Activated CD8-positive, alpha-beta memory T cell treated with anti-CD3 and anti-CD28 coated beads, Interleukin-2, amount 50 U/mL, for 24 hours (primary cell): Measurements from ENCODE around the gene RAB4A.
"Not testable (repeated sequence)": the region's sequence is repeated elsewhere in the genome, so short reads cannot be mapped to it uniquely, and the experiment has no call there.

Experiments
- DNase-seq: peaks from one replicate; pipeline ENCODE4 v3.0.0-alpha.2; 2020; ENCODE audit errors: extremely low read depth

Gene RAB4A

DNA sequence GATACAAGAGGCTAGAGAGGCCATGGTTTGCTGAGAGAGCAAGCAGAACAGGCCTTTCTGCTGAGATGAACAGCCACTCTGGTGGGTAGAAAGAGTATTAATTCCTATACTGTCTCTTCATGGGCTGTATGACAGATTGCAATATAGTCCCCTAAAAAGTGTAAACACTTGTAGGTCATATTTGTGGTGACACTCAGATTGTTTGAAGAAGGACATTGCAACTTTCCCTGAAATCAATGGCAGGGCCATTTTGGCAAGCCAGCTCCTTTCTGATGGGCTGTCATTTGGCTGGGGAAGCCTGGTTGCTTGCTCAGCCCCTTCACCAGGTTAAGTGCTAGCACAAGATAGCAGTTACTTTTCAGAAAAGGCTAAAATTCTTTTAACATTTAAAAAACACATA, 27.5 kb downstream of the RAB4A start:
- no peak for DNase-seq

DNA sequence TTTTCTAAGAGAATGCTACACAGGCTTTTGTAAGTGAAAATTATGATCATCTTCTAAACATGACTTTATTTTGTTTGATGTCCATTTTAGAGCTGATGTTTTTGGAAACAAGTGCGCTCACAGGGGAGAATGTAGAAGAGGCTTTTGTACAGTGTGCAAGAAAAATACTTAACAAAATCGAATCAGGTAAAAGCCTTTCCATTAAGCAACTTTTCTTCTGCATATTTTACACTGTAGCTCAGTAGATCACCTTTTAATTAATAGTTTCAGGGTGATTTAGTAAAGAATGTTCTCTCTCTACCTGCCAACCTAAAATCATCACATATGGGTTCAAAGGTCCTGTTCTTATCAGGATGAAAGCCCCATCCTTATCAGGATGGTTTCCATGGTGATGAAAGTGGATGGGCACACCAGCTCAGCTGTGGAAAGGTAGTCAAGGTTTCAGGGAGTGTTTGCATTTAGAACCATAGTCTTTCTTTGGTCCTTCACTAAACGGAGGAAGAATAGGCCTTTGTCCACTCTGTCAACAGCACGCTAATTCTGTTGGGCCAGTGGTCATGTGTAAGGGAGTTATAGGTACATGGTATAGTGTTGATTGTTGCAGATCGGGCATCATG, 28.1 kb downstream of the RAB4A start:
- DNase-seq: no peak

DNA sequence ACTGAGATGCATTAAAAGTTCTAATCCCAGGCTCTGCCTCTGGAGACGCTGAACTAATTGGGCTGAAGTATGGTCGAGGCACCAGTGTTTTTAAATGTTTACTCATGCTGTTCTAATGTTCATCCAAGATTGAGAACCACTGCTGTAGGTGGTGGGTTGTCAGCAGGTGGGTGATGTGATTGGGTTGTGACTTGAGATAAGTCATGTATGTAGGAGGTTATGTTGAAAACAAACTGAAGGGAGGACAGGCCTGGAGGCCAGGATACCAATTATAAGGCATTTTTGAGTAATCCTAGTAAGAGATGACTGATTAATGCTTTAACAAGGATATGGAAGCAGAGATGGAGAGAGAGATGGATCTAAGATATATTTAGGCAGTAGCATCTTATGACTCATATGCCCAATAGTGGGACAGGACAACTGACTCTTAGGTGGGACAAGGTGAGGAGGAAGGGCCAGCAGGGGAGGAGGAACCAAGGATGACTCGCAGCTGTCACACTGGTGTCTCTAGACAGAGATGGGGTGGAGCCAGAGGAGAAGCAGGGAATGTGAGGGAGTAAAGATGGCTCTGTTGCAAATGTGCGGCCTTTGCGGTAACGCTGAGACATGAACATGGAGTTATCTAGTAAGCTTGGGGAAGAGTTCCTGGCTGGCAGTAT, 29.3 kb downstream of the RAB4A start:
- no peak for DNase-seq

DNA sequence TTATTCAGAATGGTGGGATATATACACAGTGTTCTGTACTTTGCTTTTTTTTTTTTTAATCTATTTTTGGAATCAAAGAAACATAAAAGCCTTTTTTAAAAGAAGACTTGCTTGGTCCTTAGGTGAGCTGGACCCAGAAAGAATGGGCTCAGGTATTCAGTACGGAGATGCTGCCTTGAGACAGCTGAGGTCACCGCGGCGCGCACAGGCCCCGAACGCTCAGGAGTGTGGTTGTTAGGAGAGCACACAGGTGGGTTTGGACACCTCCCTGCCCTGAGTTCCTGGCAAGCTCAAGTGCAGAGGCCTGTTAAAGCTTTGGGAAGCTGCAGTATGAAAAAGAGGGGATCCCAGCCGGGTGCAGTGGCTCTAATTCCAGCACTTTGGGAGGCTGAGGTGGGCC, 31.8 kb downstream of the RAB4A start:
- DNase-seq: no peak

DNA sequence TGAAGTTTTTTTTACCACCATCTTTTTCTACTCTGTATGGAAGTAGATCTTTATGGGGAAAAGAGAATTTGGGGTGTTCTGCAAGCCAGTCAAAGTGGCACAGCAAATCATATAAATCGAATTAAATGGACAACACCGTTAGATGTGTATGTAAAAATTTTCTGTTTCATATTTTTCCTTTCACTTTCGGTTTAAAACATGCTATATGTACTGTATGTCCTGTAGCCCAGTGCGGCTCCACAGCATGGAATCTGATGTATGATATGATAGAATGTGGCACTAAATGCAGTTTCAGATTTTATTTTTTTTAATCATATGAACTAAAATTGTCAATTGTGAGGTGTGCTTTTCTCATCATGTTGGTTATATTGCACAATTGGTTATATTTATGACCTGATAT, 32.9 kb downstream of the RAB4A start:
- DNase-seq: no peak

DNA sequence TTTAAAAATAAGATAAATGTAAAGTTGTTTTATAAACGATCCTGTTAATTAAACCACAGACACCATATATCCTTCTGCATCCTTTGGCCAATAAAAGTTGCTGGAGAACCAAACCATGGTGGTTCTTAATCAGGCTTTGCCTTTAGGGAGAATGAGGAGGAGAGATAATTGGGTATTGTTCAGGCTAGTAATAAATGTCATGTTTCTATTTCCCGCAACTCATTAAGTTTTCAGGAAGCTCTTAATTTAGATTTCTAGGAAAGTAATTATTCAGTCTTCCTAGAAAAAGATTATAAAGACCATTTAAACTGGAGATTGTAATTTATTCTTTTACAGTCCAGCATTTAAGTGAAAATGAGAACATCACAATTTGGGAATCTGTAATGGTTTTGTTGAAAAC, 34.5 kb downstream of the RAB4A start:
- DNase-seq: no peak

DNA sequence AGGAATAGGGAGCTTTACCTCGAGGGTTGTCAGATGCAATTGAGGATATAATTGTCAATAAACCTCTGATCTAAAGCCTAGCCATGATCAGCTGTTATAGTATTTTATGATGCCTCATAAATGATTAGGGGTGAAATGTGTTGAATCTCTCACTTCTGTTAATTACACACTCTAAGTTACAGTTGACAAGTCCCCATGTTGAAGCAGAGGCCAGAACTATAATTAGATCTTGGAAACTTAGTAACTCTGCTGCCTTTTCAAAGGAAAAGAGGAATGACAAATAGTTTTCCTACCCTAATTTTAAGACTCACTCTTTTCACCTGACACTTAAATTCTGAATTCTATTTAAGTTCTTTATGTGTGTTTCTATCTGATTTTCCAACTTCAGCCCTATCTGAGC, 38.2 kb downstream of the RAB4A start:
- DNase-seq: no peak

DNA sequence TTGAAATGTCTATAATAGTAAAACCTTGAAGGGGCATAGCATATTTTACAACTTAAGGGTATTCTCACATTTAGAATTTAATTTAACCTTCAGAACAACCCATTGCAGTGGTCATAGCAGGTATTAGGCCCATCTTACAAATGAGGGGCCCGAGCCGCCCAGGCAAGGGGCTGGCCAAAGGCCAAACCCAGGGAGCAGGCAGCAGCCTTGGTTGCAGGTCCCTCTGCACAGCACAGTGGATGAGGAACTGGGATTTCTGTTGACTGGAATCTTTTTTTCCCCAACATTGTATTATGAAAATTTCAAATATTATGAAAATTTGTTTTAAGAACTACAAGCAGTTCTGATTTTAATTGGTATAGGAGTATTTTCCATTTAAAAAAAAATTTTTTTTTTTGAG, 38.8 kb downstream of the RAB4A start:
- no peak for DNase-seq

DNA sequence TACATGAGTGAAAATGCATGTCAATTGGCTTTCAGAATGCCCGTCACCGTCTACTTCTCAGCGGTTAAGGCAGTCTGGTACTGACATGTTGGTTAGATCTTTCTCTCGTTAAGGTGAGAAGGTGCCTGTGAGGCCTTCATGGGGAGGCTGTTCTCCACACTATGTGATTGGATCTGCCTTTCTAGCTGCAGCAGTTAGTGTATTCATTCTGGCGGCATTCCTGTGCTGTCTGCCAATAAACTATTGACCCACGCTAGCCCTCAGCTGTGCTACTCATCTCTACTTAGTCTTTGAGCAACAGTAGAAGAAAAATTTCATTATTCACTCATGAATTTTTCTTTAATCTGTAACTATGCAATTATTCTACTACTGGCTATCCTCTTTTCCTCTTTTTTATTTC, 39.9 kb downstream of the RAB4A start:
- DNase-seq: no peak

DNA sequence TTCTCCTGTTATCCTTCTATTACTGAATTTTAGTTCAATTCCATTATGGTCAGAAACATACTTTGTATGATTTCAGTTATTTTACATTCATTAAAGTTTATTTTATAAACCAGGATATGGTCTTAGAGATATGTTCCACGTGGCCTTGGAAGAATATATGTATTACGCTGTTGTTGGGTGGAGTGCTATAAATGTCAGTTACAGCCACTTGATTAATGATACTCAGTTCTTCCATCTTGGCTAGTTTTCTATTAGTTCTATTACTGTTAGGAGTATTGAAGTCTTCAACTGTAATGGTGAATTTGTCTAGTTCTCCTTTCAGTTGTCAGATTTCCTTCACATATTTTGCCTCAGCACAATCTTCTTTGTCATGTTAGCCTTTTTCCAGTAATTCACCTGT, 45.3 kb downstream of the RAB4A start:
- DNase-seq: no peak

DNA sequence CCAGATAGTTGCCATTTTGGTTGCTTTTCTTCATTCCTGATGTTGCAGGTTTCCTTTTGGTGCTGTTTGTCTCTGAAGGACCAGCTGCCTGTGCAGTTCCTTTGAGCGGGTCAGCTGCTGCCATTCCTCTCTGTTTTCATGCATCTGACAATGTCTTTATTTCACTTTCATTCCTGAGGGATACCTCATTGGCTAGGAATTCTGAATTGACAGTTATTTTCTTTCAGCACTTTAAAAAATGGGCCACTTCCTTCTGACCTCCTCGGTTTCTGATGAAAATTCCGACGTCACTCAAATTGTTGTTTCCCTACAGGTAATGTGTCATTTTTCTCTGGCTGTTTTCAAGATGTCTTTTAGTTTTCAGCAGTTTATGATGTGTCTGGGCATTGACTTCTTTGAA, 47.1 kb downstream of the RAB4A start:
- DNase-seq: no peak

DNA sequence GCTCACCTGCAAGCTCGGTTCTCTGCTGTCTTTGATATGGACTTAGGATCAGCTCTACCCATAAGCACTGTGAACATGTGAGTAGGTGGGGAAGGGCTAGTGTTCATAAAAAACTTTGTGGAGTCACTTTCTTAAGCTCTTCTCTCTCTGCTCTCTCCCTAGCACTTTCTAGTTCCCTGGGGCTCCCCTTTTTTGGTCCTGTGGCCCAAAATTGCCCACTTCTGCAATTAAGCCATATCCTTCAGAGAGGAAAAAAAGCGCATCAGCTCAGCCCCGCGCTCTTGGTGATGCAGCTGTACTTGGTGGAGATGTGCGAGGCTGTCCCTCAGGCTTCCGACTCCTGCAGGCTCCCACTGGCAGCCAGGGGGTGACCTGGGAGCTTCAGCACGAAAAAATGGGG, 48.6 kb downstream of the RAB4A start:
- no peak for DNase-seq

DNA sequence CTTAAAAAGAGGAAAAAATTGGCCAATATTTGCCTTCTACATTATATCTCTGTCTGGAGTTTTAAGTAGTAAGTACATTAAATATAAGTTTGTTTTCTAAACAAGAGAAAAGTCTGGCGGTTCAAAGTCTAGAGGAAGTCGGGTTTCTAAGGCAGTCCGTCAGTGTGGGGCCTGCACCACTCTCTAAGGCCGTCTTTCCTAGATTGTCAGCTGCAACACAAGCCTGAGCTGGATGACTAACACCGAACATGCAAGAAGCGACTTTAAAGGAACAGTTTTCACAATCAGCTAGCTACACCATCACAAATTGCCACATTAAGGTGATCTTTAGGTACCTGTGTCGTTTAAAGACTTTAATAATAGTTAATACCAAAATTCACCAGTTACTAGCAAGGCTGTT, 52.3 kb downstream of the RAB4A start:
- no peak for DNase-seq

DNA sequence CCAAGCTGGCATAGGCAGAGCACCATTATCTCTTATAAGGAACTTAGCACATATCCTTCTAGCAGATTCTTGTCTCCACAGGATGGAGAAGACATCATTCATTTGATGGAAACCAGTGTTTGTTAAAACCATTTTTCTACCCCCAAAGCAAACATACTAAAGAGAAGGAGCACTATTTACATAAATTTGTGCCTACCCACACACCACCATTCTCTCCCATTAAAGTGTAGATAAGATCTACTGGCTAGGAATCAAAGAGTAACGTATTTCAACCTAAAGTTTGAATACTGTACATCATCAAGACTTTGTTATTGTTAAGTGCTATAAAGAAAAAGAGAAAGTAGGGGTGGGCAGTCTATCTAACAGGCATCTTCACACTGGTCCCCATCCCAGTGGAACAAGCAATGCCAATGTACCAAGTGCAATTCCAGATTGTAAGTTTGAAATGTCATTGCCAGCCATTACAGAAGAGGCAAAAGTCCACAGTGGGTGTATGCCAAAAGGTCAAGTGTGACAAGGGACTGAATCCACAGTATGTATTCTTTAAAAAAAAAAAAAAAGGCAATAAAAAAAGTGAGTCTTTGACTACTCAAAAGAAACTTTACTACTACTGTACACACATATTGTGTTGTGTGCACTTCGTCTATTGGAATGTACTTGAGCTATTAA, 53.1 kb downstream of the RAB4A start:
- no peak for DNase-seq

DNA sequence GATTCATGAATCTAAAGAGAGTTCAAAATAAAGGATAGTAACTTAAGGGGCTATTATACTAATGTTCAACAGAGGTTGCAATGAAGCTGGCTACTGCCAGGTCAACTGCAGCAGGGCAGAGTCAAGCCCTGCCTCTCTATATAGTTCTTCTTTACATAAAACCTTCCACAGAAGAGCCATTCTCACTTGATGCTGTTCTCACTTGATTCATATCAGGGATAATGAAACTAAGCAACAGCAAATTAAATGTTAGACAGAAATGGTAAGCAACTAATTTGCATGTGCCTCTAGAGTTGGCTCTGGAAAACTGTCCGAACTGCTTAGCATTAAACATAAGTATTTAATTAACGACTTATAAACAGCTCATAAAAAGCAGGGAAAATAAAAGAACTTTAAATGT, 54.5 kb downstream of the RAB4A start:
- no peak for DNase-seq

DNA sequence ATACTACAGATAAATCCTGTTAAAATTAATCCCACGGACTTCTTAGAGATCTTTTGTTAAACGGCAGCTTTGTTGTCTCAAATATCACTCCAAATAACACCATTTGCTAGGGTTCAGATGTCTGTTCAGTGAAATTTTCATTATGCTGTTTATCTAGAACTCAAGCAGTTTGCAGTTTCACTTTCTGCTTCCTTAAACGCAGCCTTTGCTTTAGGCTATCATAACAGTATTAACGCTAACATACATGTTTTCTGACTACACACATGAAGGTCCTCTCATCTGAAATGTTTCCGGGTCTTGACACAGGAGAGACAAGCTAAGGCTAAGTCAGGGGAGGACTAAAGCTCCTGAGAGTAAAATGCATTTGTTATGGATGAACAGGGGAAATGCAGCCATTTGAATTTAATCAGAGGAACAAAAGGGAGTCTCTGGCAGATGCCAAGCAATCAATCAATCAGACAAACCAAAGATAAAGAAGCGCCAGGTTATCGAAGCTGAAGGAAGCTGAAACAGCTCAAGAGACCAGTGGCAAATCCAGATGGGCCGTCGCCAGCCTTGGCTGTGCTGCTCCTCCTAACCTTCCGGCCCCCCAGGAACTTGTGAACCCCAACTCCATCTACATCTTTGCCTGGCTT, 55.1 kb downstream of the RAB4A start:
- no peak for DNase-seq

DNA sequence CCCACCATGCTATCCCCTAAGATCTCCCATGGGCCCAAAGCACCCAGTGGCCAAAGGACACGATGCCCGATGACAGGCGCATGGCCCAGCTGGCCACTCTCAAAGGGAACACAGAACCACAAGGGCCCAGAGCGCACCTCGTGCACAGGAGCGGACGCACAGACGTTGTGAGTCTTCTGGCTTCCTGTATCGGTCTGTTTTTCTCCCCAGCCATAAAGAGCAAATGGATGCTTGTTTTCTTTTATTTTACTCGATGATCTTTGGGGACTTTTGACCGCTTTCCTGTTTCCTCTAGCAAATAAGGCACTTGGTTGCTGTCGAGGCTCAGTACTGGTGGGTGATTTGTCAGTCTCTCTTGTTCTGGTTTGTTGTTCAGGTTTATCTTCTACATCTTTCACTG, 55.7 kb downstream of the RAB4A start:
- DNase-seq: no peak

DNA sequence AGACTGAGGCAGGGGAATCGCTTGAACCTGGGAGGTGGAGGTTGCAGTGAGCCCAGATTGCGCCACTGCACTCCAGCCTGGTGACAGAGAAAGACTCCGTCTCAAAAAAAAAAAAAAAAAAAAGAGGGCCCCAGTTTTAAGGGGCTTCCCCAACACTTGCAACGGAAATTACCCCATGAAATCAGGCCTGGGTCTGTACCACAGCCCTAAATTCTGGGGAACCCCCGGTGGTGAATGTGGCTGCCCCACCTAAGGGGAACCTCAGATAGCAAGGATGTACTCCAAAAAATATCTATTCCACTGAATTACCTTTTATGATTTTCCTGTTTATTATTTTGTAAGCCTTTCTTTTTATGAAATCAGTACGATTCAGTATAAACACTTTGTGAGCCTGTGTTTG, 56.9 kb downstream of the RAB4A start:
- not testable (repeated sequence) for DNase-seq

DNA sequence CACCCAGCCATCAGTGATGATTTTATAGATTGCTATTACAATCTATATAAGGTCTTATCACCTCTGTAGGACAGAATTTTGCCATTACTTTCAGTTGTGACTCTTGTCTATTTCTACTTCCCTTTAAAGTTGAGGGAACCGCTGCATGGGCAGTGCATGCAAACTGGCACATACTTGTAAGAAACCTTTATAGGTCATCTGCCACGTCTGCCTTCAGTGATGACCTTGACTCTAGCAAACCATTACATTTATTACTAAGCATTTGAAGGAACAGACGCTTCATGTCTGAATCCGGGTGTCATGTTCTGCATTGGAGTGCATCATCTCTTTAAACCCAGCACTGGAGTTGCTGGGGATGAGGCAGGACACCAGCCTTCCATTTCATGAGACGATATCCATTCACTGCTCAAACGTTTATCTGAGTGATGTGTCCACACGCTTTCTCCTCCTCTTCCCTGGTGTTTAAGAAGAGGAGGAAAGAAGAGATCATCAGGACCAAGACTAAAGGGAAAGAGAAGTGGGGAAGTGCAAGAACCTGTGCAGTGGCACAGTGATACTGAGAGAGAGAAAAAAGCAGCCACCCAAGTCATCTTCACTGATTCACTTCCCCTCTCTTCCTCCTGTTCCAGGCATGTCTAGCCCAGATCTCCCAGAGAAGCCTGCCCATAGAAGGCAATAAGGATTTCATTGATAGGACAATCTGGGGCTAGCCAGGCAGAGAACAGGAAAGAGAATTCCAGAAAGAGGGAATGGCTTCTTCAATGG, 57.9 kb downstream of the RAB4A start:
- no peak for DNase-seq

DNA sequence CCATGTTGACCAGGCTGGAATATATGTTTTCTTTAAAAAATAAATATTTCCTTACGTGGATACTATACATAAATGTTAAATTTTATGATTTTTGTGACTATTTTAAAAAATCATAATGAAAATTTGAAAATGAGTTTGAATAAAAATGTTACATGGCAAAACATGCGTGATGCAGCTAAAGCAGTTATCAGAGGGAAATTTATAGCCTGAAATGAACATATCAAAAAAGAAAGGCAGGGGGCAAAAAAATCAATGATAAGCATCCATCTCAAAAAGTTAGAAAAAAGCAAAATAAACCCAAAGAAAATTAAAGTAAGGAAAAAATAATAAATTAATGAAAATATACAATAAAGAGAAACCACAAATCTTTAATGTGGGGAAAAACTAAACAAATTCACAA, 63.4 kb downstream of the RAB4A start:
- DNase-seq: no peak

DNA sequence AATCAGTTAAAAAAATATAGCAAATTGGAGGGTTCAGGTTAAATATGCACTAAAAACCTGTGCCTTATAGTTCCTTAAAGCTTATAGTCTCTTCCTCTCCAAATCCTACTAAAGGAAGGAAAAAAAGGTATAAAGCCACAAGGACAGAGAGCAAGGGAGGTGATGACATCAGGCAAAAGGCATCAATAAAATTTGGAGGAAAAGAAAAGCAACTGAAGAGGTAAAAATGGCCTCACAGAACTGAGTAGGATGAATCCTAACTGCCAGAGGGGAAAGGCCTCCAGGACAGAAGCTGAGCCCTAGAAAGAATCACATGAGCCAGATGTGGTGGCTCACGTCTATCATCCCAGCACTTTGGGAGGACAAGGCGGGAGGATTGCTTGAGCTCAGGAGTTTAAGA, 63.8 kb downstream of the RAB4A start:
- no peak for DNase-seq

DNA sequence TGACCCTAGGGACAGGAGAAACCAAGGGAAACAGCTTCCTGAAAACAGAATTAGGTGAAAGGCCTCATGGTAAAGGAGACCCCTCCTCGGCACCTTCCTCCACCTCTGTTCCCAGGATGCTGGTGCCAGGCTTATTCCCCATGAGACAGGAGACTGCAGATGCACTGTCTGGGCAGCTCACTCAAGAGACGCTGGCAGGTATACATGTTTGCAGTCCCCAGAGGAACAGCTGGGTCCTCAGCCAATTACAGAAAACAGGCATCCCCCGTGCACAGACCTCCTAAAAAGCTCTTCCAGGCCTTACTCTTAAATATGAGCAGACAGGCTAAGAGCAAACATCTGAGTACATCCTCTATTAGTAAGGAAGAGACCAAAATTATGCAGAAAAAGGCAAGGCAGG, 65.4 kb downstream of the RAB4A start:
- DNase-seq: no peak
